Peyer's patch (tissue), 4 donors: ENCODE data around the gene CTBP2.

Source experiments
- POLR2A ChIP-seq, 2 donors: fragments of 450-650 bp; IDR thresholded peaks; one replicate each; pipeline ENCODE4 v1.5.1; 2017; ENCODE audit warnings: antibody characterized with exemption in 2 of 2, mild to moderate bottlenecking in 2 of 2, moderate library complexity in 2 of 2
- TF ChIP-seq, protein P1 (sequence below), 6 experiments: fragments of 450-650 bp in 4 of 6; fragments of 200-600 bp in 2 of 6; sonication (generic) in 1 of 6; IDR thresholded peaks; one replicate each; pipeline ENCODE4 v1.5.1; 2017 to 2019; ENCODE audit warnings: antibody characterized with exemption in 6 of 6, mild to moderate bottlenecking in 3 of 6, moderate library complexity in 1 of 6

- TF ChIP-seq, protein P1, sequence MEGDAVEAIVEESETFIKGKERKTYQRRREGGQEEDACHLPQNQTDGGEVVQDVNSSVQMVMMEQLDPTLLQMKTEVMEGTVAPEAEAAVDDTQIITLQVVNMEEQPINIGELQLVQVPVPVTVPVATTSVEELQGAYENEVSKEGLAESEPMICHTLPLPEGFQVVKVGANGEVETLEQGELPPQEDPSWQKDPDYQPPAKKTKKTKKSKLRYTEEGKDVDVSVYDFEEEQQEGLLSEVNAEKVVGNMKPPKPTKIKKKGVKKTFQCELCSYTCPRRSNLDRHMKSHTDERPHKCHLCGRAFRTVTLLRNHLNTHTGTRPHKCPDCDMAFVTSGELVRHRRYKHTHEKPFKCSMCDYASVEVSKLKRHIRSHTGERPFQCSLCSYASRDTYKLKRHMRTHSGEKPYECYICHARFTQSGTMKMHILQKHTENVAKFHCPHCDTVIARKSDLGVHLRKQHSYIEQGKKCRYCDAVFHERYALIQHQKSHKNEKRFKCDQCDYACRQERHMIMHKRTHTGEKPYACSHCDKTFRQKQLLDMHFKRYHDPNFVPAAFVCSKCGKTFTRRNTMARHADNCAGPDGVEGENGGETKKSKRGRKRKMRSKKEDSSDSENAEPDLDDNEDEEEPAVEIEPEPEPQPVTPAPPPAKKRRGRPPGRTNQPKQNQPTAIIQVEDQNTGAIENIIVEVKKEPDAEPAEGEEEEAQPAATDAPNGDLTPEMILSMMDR (IDR thresholded peaks at IDR 0.05): no peak
- no peak for TF ChIP-seq POLR2A (IDR thresholded peaks at IDR 0.05)
Measured at GRCh38 chr10:125206623-125207022, 46.3 kb upstream of the CTBP2 start.
